ENCODE measurements around the gene AGO3. TPM values are rescaled to one million over a fixed set of nuclear protein-coding genes. Genes with fewer than 3 reads are reported as not detected.

The AGO3 gene
- total RNA-seq, 1 experiment from 2014 or later, result 39.4 TPM

GRCh38 chr1:35945327-35945726 lies 14.4 kb downstream of the AGO3 start:
- ATAC-seq, result no peak
- H3K27me3 ChIP-seq (ENCODE audit: control insufficient read depth, insufficient read depth, low read length), result no peaks in the 10 kb centered on the region
- ChIA-PET POLR2A (no interaction called here), CTCF (no interaction called here)
- DNase-seq (ENCODE audit: low read depth, low spot score), result no peak
- no peak overlapping the region for H3K27ac ChIP-seq (ENCODE audit: low read length)
- intact Hi-C loops (cut with micrococcal nuclease; ENCODE audit: unreplicated experiment), result no loop called here
- no TSS peak for BruUV-seq (replicated peaks)
- H3K9me3 ChIP-seq (ENCODE audit: control insufficient read depth, insufficient read depth, low read depth, low read length), result no peaks in the 10 kb centered on the region
- in situ Hi-C loops (cut with HindIII; ENCODE audit: low pct_unique_long_range_greater_than_20kb, low sequenced_read_pairs), result no loop called here
- H3K4me3 ChIP-seq (ENCODE audit: low read depth in 2 of 2, low read length in 2 of 2), result no peak overlapping the region
- no peaks in the 10 kb centered on the region for H3K4me1 ChIP-seq (ENCODE audit: control insufficient read depth, insufficient read depth, low read length)
- TF ChIP-seq POLR2AphosphoS5 (IDR thresholded peaks at IDR 0.05; ENCODE audit: low read depth, low read length), result no peak
- TF ChIP-seq, protein P1, sequence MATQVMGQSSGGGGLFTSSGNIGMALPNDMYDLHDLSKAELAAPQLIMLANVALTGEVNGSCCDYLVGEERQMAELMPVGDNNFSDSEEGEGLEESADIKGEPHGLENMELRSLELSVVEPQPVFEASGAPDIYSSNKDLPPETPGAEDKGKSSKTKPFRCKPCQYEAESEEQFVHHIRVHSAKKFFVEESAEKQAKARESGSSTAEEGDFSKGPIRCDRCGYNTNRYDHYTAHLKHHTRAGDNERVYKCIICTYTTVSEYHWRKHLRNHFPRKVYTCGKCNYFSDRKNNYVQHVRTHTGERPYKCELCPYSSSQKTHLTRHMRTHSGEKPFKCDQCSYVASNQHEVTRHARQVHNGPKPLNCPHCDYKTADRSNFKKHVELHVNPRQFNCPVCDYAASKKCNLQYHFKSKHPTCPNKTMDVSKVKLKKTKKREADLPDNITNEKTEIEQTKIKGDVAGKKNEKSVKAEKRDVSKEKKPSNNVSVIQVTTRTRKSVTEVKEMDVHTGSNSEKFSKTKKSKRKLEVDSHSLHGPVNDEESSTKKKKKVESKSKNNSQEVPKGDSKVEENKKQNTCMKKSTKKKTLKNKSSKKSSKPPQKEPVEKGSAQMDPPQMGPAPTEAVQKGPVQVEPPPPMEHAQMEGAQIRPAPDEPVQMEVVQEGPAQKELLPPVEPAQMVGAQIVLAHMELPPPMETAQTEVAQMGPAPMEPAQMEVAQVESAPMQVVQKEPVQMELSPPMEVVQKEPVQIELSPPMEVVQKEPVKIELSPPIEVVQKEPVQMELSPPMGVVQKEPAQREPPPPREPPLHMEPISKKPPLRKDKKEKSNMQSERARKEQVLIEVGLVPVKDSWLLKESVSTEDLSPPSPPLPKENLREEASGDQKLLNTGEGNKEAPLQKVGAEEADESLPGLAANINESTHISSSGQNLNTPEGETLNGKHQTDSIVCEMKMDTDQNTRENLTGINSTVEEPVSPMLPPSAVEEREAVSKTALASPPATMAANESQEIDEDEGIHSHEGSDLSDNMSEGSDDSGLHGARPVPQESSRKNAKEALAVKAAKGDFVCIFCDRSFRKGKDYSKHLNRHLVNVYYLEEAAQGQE (IDR thresholded peaks at IDR 0.05; ENCODE audit: insufficient read depth in 1 of 2, low read depth in 2 of 2, low read length in 1 of 2), result no peak
- TF ChIP-seq SIN3A (IDR thresholded peaks at IDR 0.05; ENCODE audit: borderline replicate concordance, insufficient read depth, low read depth, low read length), result no peak
- TF ChIP-seq CTCF (IDR thresholded peaks at IDR 0.05), result no peak
- TF ChIP-seq TCF7L2 (IDR thresholded peaks at IDR 0.05; ENCODE audit: low read depth, low read length), result no peak
- H3K36me3 ChIP-seq (ENCODE audit: control insufficient read depth, insufficient read depth, low read length), result no peaks in the 10 kb centered on the region

DNA sequence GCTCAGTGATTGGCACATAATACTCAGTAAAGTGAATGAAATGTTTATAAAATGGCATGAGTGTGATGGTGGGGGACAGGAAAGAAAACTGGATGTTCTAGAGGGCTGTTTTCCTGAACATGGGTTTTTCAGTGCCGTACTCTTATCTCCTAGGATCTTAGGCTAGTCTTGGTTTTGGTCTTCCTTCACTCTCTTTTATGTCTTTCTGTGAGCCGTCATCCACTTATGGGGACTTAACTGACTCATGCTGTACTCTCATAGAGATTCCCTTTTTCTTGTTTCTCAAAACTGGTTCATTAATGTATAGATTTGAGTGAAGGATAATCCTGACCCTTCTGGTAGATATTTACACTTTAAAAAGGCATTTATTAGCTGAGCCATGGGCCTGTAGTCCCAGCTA lies 16.6 kb downstream of the AGO3 start:
- Histone ChIP-seq H3K4me3 (ENCODE audit: low read depth in 2 of 2, low read length in 2 of 2) (no peak overlapping the region), H3K27ac (ENCODE audit: low read length) (no peak overlapping the region), H3K4me1 (ENCODE audit: control insufficient read depth, insufficient read depth, low read length) (no peaks in the 10 kb centered on the region), H3K9me3 (ENCODE audit: control insufficient read depth, insufficient read depth, low read depth, low read length) (no peaks in the 10 kb centered on the region), H3K27me3 (ENCODE audit: control insufficient read depth, insufficient read depth, low read length) (no peaks in the 10 kb centered on the region), H3K36me3 (ENCODE audit: control insufficient read depth, insufficient read depth, low read length) (no peaks in the 10 kb centered on the region)
- POLR2A ChIA-PET, result no interaction called here
- DNase-seq (ENCODE audit: low read depth, low spot score), result no peak
- no TSS peak for BruUV-seq (replicated peaks)
- TF ChIP-seq, protein P1 (IDR thresholded peaks at IDR 0.05; ENCODE audit: insufficient read depth in 1 of 2, low read depth in 2 of 2, low read length in 1 of 2), result no peak
- CTCF ChIA-PET, result no interaction called here
- ATAC-seq, result no peak
- in situ Hi-C loops (cut with HindIII; ENCODE audit: low pct_unique_long_range_greater_than_20kb, low sequenced_read_pairs), result no loop called here
- intact Hi-C loops (cut with micrococcal nuclease; ENCODE audit: unreplicated experiment), result no loop called here

Measured in Panc1 (cell line).